ENCODE results near the gene PTGDR.

DNA sequence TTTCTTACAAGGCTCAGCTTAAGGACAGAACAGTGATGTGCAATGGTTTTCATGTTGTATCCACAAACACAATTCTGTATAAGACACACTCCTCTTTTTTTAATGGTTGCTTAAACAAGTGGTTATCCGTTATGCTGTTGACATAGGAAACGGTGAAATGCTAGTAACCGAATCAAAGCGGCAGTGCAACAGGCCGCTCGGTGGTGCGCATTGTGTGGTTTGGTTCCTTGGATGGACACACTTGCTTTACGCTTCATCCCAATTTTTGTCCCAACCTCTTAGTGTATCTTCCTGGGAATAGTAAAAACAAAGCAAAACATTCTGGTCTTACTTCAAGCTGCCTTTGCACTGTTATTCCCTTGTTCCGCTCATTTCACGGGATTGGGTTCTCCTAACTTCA is 46.0 kb downstream of the PTGDR start:
- TF ChIP-seq, protein P1, sequence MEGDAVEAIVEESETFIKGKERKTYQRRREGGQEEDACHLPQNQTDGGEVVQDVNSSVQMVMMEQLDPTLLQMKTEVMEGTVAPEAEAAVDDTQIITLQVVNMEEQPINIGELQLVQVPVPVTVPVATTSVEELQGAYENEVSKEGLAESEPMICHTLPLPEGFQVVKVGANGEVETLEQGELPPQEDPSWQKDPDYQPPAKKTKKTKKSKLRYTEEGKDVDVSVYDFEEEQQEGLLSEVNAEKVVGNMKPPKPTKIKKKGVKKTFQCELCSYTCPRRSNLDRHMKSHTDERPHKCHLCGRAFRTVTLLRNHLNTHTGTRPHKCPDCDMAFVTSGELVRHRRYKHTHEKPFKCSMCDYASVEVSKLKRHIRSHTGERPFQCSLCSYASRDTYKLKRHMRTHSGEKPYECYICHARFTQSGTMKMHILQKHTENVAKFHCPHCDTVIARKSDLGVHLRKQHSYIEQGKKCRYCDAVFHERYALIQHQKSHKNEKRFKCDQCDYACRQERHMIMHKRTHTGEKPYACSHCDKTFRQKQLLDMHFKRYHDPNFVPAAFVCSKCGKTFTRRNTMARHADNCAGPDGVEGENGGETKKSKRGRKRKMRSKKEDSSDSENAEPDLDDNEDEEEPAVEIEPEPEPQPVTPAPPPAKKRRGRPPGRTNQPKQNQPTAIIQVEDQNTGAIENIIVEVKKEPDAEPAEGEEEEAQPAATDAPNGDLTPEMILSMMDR (IDR thresholded peaks at IDR 0.05): no peak
- TF ChIP-seq POLR2A (IDR thresholded peaks at IDR 0.05): no peak

All from heart left ventricle (tissue), 13 donors.